GM19397 (cell line): ENCODE measurements around the gene TSPAN31.

Experiments used
- ATAC-seq: cut with Tn5 transposase; IDR thresholded peaks from one replicate; pipeline ENCODE4 v1.9.1; 2021; ENCODE audit warnings: mild to moderate bottlenecking, moderate library complexity; ENCODE audit not compliant: unreplicated experiment

The TSPAN31 gene

DNA sequence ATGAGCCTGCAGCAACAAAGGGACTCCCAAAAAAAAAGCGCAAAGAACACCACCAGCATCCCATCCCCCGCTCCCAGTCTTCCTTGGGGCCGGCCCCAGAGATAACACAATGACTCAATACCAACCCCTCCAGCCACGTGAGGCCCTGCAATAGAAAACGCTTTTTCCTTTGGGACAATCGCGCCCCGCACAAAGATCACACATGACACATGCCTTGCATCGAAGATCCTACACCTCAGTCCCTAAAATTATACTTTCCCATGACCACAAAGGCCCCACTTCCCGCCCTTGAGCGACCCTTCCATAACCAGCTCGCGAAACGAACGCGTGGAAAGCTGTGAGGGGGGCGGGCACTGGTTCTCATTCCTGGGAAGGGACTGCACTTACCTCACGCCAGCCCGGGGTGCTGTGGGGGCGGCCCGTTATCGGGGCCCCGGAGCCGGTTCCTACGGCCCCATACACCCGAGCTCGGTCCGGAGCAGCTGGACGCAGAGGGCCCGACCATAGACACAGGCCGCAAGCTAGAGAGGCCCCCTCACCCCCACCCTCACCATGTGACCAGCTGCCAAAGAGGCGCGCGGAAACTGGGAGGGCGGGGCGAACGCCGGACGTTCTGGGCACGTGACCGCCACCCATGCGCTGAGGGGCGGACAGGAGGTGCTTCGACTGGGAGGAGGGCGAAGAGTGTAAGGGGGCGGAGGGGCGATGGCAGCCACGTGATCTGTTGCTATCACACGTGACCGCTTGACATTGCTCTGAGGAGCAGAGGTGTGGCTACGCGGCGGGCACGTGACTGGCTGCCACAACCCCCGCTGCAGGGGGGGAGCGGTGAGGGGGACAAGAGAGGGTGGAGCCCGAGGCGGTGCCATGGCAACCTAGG is 7.2 kb downstream of the TSPAN31 start, which contains the start of gene CDK4:
CDK4 (minus strand) TSS at position 523 of the 880 bp plus-strand sequence. CDS start 593 bp downstream, outside the sequence.
- ATAC-seq: peak; percentile 68

GRCh38 chr12:57752668-57753000 is 7.8 kb downstream of the TSPAN31 start:
- no peak for ATAC-seq

DNA sequence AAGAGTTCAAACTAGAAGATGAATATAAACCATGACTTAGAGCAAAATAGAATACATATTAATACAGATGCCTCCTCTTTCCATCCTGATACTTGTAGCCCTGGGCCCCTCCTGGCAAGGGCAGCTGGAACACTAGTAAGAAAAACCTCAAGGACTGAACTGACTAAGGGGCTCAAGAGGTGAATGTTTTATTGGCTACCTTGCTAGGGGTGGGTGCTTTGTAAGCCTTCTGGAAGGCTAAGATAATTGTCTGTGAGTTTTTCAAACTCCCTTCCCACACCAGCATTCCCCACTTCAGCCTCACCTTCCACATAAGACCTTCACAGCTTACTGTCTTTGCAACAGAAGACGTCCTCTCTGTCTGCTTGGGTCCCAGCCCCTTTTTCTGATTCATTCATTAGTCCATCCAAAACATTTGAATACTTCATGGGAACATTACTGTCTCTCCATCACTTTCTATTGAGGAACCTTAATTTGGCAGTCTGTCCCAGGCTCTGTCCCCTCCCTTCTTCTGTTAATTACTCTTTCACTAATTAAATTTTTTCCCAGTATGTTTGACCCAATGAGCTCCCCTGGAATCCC is 9.0 kb downstream of the TSPAN31 start:
- ATAC-seq: no peak

DNA sequence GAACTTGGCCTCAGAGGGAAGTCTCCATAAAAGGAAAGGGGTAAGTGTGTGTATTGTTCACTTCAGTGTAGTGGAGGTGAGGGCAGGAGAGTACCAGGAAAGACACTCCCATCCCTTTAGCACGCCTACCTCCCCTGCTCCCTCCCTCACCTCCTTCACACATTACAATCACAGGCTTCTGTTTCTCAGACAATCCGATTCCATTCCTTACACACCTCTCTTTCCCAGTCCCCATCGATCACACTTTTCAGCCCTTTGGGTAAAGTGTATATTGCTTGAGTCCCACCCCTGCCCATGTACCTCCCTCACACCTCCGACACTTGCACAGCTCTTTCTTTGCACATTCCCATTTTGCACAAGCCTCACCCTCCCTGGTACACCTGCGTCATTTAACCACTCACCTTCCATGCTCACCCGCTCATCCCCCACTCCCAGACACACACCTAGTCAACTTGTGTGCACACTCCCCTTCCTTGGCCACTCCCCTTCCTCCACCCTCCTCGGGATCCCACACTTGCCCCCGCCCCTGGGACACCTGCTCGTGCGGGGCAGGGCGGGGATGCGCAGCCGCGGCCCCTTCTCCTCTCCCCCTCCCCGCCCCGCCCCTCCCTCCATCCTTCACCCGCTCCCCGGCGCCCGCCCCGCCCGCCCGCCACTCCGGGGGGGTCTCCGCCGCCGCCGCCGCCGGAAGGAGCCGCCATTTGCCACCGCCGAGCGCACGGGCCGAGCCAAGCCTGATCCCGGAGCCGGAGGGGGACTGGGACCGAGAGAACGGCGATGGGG is 9.8 kb downstream of the TSPAN31 start, which contains the start of gene MARCHF9:
MARCHF9 (plus strand) TSS at position 693 of the 783 bp plus-strand sequence. CDS start 426 bp downstream, outside the sequence.
- no peak for ATAC-seq

DNA sequence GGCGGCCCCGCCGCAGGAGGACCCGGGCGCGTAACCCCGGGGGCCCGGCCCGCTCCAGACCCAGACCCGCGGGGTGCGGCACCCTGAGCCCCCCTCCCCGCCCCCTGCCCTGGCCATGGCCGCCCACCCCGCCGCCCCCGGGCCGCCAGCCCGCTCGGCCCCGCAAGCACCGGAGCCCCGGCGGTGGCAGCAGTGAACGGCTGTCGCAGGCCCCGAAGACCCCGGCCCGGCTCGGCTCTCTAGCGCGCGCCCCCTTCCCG is 10.3 kb downstream of the TSPAN31 start:
- no peak for ATAC-seq

GRCh38 chr12:57755454-57756372 is 10.9 kb downstream of the TSPAN31 start:
- no peak for ATAC-seq

- peak; percentile 18 for ATAC-seq
Observed at GRCh38 chr12:57756406-57757341, 11.8 kb downstream of the TSPAN31 start.

DNA sequence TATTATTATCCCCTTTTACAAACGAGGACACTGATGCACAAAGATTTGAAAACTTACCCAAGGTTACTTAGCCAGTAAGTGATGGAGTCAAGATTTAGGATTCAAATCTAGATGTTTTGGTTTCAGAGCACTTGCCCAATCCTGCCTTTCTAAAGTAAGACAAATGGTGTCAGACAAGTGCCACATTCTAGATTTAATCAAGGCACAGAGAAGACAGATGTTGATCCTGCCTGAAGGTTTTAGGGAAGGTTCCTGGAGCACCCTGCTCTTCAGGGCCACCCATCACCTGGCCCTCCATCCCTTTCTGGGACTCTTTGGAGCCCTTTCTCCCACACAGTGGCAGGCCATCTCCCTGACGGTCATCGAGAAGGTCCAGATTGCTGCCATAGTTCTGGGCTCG is 12.9 kb downstream of the TSPAN31 start:
- no peak for ATAC-seq

DNA sequence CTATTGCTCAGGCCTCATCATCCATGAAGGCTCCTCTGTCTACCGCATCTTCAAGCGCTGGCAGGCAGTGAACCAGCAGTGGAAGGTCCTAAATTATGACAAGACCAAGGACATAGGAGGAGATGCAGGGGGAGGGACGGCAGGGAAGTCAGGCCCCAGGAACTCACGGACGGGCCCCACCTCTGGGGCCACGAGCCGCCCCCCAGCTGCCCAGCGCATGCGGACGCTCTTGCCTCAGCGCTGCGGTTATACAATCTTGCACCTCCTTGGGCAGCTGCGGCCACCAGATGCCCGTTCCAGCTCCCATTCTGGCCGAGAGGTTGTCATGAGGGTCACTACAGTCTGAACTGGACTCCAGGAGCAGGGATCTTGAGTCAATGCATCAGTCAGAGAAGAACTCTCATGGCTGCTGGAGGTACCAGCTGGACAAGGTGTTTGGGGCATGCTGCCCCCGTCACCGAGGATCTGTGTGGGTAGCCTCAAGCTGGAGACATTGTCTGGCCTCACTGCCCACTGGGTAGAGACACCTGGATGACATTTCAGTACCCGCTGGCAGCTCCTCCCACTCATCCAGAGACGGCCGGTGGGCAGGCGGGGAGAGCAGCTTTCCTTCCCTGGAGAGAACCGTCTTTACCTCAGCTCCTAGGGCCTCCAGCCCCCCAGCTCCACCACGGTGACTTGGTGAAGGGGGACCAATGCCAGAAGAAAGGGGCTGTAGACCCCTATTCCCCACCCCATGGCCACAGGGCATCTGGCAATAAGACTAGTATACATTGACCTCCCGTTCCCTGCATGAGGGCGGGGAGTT is 13.9 kb downstream of the TSPAN31 start:
- no peak for ATAC-seq

DNA sequence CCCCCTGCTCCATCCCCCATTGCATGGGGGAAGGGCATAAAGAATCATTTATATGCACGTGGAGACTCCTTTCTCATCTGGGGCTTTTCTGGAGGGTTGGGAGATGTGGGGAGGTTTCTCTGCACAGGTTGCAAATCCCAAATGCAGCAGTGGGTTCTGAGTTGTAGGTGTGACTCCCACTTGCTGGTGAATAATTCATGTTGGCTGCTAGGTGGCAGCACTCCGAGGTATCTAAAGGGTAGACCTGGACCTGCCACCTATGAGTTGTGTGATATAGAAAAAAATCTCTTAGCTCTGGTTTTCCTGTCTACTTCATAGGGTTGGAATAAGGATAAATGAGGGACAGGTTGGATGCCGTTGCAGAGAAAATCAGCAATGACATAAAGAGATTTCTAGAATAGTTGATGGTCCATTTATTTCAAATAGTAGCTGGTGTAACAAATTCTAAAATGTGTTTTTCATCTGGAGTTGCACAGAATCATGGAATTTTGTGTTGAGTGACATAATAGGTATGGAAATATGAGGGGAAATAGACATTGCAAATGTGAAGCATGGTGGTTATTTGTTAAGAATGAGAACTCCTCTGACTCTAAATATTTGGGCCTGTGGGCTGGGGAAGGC is 14.6 kb downstream of the TSPAN31 start:
- ATAC-seq: no peak

- no peak for ATAC-seq
Observed at GRCh38 chr12:57760347-57760982, 15.6 kb downstream of the TSPAN31 start.

- ATAC-seq: no peak
Observed at GRCh38 chr12:57761391-57761998, 16.7 kb downstream of the TSPAN31 start.

- ATAC-seq: no peak
Observed at GRCh38 chr12:57762463-57762862, 17.6 kb downstream of the TSPAN31 start.

GRCh38 chr12:57763881-57764661 is 19.2 kb downstream of the TSPAN31 start:
- no peak for ATAC-seq

- peak; percentile 11 for ATAC-seq
Observed at GRCh38 chr12:57764662-57765002, 19.8 kb downstream of the TSPAN31 start.

DNA sequence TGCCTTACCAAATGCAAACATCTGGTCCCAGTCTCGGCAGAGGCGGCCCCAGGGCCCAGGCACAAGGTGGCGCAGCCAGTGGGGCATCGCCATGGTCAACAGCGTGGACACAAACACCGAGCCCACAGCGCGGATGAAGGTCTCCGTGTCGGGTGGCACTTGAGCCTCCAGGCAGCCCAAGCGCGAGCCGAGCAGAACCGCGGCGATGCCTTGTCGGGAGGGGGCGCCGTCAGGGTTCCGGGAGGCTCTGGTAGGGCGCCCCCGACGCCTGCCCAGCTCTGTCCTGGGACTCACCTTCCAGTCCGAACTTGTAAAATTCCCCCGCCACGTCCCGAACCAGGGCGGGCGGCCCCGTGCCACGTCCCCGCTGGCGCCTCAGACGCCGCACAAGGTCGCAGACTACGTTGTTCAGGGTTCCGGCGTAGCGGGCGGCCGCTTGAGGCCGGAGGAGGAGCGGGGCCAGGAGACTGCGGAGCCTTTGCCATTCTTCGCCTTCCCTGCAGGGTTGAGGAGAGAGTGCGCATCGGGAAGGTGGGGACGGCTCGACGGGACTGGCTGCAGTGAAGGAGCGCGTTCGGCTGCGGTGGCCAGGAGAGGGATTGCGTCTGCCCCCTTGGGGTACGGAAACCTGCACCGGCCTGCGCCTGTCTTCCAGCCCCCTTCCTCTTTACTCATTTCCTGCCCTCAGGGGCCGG is 20.3 kb downstream of the TSPAN31 start:
- ATAC-seq: peak; percentile 64
